NCI-H345 treated with DMSO at 0.1 percent for 48 hours (cell line): ENCODE results near the gene KRTAP5-3.
"Not testable (repeated sequence)": the region's sequence is repeated elsewhere in the genome, so short reads cannot be mapped to it uniquely, and the experiment has no call there.

Source experiments
- DNase-seq: peaks from one replicate; lab custom pipeline; 2025; ENCODE audit not compliant: unreplicated experiment; lab: John Stamatoyannopoulos, UW

The KRTAP5-3 gene

DNA sequence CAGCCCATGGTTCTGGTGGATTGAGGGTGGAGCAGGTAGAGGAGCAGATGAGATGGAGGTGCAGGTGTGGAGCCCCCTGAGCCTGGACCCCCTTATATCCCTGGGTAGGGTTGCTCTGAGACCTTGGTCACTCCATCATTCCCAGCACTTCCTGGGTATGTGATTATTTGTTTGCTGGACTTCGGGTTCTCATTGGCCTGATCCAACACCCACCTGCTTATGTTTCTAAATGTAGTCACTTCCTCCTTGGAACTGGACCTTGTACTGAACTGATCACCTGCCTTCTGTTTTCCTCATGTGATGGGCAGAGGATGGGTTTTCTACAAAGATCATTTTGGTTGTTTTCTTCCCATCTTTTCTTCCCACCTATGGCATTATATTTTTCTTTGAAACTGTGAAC is 13.8 kb upstream of the KRTAP5-3 start, which contains the start of gene KRTAP5-4:
Gene KRTAP5-4 (minus strand): TSS at position 53 of the 400 bp plus-strand sequence. CDS start 45 bp downstream, at position 8.
- no peak for DNase-seq

DNA sequence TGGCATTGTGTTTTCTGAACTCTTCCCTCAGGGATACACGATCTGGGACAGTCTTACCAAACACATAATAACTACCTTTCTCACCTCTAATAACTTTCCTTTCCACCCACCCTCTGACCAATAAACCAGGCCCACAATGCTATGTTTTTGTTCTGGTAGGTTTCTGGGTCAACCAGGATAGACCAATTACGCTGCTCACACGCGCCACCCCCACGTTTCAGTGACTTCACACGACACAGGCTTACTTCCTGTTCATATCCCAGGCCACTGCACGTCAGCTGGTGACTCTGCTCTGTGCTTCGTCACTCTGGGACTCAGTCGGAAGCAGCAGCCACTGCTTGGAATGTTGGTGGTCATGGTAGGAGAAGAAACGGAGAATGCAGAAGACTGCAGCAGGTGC is 11.2 kb upstream of the KRTAP5-3 start:
- DNase-seq = no peak

DNA sequence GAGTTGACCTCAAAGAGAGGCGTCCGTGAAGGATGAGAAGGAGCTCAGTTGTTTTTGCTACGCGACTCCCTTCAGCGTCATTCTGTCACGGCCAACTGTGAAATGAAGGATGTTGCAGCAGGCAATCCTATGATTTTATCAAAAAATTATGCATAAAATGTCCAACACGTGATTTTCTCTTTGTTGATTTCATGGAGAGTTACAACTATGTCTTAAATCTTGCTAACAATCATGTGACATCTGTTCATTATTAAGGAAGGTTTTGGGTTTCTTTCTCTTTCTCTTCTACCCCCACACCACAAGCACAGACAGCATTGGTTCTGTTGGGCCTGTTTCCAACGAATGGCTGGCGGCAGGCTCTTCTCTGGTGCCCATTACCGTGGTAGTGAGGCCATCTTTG is 10.0 kb upstream of the KRTAP5-3 start:
- DNase-seq = no peak

DNA sequence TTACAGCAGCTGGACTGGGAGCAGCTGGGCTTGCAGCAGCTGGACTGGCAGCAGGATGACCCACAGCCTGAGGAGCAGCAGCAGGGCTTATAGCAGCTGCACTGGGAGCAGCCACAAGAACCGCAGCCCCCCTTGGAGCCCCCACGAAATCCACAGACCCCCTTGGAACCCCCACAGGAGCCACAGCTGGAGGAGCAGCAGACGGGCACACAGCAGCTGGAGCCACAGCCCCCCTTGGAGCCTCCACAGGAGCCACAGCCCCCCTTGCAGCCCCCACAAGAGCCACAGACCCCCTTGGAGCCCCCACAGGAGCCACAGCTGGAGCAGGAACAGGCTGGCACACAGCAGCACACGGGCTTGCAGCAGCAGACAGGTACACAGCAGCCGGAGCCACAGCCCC is 362 bp downstream of the KRTAP5-3 start:
- not testable (repeated sequence) for DNase-seq

DNA sequence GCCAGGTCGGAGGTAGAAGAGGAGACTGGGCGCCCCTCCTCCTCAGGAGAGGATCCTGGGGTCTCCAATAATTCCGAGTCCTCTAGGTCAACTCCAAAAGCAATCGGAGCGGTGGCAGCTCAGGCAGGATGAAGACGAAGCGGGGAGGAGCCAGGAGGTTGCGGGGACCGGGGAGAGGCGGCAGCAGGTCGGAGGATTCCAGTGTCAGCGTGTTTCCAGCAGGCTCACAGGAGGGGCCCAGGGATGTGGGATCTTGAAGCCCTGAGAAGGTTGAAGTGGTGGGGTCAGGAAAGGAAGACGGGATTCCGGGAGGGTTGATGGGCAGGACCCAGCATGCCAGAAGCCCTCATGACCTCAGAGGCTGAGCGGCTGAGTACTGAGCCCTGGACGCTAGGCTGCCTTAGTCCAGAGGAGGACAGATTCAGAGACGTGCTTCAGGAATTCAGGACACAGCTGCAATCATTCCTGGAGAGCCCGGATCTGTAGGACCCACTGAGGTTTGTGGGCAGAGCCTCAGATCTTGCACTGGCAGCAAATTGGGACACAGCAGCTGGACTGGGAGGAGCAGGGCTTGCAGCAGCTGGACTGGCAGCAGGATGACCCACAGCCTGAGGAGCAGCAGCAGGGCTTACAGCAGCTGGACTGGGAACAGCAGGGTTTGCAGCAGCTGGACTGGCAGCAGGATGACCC is 962 bp downstream of the KRTAP5-3 start:
- DNase-seq = not testable (repeated sequence)

DNA sequence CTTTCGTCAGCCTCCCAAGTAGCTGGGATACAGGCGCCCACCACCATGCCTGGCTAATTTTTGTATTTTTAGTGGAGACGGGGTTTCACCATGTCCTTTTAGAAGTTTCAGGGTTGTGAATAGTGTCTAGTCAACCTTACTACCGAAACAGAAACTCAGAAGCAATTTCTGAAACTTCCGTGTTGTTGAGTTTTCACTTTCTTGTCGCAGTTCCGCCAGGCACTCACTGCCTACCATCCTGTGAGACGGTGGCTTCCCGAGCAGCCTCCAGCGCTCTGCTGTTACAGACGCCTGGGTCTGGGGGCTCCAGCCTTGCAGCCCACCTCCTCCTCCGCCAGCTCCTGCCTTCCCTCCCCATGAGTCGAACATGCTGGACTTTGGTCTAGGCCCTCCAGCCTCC is 2.3 kb downstream of the KRTAP5-3 start:
- not testable (repeated sequence) for DNase-seq

DNA sequence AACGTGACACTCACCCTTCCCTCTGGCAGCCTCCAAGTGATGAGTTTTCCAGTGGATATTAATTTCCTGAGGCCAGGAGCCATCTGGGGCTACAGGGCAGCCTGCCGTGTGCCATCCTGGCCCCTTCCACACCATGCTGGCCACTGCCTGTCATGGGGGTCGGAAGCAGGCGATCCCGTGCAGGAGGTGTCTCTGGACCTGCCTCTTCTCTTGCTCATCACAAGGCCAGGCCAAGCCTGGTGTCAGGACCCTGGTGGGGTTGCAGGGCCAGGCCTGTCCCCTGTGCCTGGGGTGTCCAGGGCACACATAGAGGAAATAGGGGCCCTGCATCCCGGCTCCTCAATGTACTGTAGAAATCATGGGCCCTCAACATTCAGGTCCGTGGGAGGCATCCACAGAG is 3.6 kb downstream of the KRTAP5-3 start:
- DNase-seq = no peak

DNA sequence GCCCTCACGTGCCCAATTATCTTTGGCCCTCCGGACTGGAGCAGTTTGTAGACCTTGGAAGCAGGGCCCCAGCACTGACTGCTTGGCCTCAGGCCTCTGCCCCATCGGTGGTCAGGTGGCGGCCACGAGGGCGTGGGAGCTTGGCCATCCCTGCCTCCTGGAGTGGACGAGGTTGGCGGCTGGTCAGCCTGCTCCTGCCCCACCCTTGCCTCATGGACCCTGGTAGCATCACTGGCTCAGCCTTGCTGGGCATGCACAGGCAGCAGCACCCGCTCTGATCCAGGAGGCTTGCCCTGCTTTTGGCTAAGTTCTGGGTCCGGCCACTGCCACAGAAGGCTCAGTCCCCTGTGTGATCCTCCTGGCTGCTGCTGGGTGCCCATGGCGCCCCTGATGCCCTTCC is 4.1 kb downstream of the KRTAP5-3 start:
- DNase-seq = no peak

DNA sequence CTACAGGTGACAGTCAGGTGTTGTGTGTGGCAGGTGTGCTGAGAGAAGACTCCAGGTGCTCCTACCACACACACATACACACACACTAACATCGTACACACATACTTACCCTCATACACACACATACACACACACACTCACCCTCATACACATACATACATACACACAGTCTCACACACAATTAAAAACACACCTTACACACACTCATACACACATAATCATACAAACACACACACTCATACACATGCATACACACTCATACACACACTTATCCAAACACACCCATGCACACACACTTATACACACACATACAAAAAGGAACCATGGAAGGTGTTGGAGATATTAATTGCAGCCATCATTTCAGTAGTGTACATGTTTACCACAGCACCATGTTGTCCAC is 4.6 kb downstream of the KRTAP5-3 start:
- no peak for DNase-seq

DNA sequence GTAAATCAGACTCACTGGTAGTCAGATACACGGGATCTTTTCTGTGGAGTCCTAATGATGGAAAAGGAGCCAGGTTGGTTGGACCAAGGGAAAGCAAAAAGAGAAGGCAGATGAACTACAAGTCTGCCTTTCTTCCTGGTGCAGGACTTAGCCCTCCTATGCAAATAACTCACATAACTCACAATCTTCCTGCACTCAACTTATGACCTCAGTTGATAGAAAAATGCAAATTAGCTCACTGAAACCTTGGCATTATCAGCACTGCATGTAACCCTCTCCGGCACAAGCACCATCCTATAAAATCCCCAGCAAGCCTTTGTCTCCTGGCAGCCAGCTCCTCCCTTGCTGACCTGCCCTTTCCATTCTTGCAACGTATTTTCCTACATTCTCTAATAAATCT is 6.6 kb downstream of the KRTAP5-3 start:
- DNase-seq = not testable (repeated sequence)

DNA sequence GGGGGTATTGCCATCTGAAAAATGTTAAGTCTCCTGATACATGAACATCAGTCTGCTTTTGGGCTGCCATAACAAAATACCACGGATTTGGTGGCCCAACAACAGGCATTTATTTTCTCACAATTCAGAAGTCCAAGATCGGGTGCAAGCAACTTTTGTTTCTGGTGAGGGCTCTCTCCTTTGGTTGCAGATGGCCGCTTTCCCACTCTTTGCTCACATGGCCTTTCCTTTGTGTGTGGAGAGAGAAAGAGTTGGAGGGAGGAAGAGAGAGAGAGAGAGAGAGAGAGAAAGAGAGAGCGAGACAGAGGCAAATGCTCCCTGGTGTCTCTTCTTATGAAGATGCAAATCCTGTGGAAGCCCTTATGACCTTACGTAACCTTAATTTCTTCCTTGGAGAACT is 7.6 kb downstream of the KRTAP5-3 start:
- DNase-seq = no peak

DNA sequence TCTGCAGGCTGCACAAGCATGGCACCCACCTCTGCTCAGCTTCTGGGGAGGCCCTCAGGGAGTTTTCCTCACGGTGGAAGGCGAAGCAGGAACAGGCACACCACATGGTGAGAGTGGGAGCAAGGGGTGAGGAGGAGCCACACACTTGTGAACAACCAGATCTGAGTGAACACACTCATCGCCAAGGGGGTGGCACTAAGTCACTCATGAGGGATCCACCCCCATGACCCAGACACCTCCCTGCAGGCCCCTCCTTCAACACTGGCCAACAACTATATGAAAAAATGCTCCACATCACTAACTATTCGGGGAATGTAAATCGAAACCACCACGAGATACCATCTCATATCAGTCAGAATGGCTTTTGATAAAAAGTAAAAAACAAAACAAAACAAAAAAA is 9.4 kb downstream of the KRTAP5-3 start:
- DNase-seq = no peak

DNA sequence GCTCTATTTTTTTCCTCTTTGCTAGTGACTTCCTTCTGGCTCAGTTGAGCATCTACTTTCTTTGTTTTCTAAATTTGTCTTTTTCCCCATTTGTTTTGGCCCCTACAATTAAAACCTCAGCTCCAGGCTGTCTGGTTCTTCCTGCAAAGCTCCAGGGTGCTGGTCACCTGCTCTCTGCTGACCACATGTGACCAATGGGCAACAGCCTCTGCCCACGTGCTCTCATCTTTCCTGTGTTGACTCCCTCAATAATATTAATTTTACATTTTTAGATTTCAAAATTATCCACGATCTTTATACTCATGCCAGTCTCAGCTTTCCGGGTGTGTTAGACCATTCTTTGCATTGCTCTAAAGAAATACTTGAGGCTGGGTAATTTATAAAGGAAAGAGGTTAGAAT is 9.9 kb downstream of the KRTAP5-3 start:
- not testable (repeated sequence) for DNase-seq

DNA sequence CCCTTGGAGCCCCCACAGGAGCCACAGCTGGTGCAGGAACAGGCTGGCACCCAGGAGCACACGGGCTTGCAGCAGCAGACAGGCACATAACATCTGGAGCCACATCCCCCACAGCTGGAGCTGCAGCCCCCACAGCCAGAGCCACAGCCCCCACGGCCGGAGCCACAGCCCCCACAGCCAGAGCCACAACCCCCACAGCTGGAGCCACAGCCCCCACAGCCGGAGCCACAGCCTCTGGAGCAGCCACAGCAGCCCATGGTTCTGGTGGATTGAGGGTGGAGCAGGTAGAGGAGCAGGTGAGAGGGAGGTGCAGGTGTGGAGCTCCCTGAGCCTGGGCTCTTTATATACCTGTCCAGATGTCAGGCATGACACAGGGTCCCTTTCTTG is 10.3 kb downstream of the KRTAP5-3 start, which contains the start of gene KRTAP5-2:
Gene KRTAP5-2 (minus strand): TSS at position 301 of the 387 bp plus-strand sequence. CDS start 44 bp downstream, at position 257.
- no peak for DNase-seq

DNA sequence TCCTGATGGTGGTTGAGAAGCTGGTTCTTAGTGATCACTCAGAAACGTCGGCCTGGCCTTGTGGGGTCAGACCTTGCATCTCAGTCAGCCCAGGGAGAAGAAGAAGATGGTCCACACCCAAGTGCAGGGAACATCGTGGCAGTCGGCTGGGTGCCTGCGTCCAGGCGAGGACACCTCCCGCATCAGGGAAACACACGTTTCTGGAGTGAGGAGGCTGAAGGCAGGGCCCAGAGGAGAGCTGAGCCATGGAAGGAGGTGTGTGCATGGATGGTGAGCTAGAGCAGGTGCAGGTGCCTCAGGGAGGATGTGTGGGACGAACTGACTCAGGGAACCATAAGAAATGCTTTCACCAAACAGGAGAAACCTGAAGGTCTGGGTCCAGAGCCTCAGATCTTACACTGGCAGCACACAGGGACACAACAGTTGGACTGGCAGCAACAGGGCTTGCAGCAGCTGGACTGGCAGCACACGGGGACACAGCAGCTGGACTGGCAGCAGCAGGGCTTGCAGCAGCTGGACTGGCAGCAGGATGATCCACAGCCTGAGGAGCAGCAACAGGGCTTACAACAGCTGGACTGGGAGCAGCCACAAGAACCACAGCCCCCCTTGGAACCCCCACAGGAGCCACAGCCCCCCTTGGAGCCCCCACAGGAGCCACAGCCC is 10.8 kb downstream of the KRTAP5-3 start:
- no peak for DNase-seq

DNA sequence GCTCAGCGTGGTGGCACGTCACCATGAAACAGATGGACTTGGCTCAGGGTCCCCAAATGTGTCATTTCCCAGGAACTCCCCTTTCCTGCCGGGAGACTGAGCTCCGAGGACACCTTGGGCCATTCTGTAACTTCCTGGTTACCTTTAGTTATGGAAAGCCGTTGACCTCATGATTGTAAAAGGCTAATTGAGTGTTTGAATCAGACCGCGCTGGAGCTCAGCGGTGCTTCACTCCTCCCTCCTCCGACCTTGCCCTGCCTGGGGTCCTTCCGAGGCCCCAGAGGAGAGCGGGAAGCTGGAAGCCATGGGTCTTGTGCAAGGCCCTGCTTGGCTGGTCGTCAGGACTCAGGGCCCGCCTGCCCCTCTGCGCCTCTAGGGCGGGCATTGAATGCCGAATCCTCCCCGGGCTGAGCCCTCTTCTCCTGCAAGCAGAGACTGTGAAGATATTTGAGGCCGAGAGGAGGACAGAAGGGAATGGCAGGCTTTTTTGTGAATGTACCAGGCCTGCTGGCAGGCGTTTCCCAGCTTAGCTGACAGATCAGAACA is 11.6 kb downstream of the KRTAP5-3 start:
- DNase-seq = not testable (repeated sequence)

DNA sequence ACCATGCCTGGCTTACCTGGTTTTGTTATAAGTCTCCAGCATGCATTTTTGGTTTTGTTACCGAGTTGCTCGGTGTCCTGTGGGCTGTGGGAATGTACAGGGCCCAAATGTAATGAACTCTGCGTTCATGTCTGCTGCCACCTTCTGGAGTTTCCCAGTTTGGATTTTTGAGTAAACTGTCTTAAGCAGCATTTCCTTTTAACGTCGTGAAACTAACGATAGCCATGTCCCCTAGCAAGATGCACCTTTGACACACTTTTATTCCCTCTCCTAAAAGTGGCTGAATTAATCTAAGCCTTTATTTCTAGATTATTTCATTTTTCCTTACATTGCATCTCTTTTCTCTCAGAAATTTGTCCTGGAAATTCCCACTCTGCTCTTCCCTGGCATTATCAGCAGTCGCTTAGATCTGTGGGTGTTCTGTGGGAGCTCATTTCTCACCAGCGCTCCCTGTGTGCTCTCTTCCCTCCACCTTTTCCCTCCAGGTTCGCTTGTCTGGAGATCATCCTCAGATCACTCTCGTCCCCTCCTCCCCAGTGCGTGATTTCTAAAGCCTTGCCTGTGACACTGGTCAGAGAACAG is 12.2 kb downstream of the KRTAP5-3 start:
- DNase-seq = not testable (repeated sequence)

DNA sequence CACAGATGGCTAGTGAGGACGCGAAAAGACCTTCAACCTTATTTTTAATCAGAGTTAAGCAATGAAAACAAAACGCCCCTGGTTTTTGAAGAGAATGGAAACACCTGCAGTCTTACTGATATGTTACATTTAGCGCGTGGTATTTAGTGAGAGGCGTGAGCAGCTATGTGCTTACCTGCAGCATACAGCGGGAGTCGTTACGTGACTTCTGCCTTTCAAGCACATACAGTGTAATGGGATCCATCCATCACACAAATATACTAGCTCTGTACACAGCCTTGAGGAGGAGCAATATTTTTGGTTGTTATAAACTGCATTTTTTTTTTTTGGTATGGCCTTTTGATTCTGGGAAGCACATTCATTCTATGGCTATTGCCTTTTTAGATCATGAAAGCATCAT is 15.6 kb downstream of the KRTAP5-3 start:
- no peak for DNase-seq

DNA sequence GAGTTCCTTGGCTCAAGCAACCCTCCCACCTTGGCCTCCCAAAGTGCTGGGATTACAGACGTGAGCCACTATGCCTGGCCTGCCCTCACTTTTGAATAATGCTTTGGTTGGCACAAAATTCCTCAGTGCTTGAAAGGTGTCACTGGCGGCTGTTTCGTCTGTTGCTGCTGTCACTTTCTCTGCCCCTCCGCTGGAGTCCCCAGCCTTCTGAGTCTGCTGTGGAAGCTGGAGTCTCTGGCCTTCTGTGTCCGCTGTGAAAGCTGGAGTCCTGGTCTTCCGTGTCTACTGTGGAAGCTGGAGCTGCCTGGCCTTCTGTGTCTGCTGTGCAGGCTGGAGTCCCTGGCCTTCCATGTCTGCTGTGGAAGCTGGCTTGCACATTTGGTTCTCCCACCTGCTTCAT is 18.3 kb downstream of the KRTAP5-3 start:
- DNase-seq = no peak

DNA sequence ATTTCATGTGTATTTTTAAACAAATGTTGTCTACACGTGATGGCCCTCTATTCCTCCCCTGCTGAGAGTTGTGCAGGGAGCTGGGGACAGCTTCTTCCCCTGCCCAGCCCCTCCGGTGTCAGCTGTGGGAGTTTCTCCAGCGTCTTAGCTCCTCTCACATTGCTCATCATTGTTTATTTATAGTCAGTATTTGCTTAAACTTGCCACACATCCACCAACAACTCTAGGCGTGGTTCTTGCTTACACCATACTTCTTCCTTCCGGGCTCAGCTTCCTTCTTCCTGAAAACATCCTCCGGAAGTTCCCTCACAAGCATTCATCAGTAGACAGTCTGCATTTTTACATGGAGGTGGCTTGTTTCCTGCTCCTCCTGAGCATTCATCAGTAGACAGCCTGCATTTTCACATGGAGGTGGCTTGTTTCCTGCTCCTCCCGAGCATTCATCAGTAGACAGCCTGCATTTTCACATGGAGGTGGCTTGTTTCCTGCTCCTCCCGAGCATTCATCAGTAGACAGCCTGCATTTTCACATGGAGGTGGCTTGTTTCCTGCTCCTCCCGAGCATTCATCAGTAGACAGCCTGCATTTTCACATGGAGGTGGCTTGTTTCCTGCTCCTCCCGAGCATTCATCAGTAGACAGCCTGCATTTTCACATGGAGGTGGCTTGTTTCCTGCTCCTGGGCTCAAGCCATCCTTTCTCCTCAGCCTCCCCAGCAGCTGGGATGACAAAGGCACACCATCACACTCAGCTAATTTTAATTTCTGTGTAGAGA is 18.9 kb downstream of the KRTAP5-3 start:
- not testable (repeated sequence) for DNase-seq

DNA sequence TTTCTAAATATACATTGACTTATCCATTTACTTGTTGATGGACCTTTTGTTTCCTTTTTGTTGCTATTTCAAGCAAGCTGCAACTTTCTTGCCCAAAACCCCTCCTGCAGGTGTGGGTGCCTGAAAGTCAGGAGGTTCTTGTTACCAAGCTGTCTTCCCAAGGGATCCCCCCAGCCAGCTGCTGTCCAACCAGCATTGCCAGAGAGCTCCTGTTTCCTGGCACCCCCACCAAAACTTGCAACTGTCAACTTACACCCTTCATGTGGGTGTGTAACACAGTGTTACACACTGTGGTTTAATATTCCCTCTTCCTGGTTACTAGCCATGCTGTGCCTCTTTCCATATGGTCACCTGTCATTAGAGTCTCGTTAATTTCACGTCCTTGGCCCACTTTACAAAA is 21.6 kb downstream of the KRTAP5-3 start:
- DNase-seq = no peak
